Islet of Langerhans (tissue), 1 donor: ENCODE results near the gene TSGA10IP.
"Not testable (repeated sequence)": the region's sequence is repeated elsewhere in the genome, so short reads cannot be mapped to it uniquely, and the experiment has no call there.

Source experiments
- FAIRE-seq: peaks from one replicate; lab custom pipeline; 2011; peaks lifted over from hg19 to GRCh38; lab: Jason Lieb, UNC

Gene TSGA10IP

GRCh38 chr11:65947603-65948125 is 2.4 kb downstream of the TSGA10IP start:
- no peak for FAIRE-seq

GRCh38 chr11:65950711-65951110 is 5.4 kb downstream of the TSGA10IP start:
- FAIRE-seq = not testable (repeated sequence)

- not testable (repeated sequence) for FAIRE-seq
Measured at GRCh38 chr11:65951641-65952040, 6.4 kb downstream of the TSGA10IP start.

GRCh38 chr11:65952052-65952521 is 6.8 kb downstream of the TSGA10IP start:
- no peak for FAIRE-seq

- no peak for FAIRE-seq
Measured at GRCh38 chr11:65953471-65953870, 8.2 kb downstream of the TSGA10IP start.

GRCh38 chr11:65954771-65955170 is 9.5 kb downstream of the TSGA10IP start:
- no peak for FAIRE-seq

GRCh38 chr11:65958291-65958690 is 13.0 kb downstream of the TSGA10IP start:
- FAIRE-seq = no peak

GRCh38 chr11:65958774-65959420 is 13.6 kb downstream of the TSGA10IP start:
- FAIRE-seq = no peak

- no peak for FAIRE-seq
Measured at GRCh38 chr11:65960824-65961266, 15.6 kb downstream of the TSGA10IP start.

GRCh38 chr11:65961267-65962140 is 16.2 kb downstream of the TSGA10IP start, which contains the start of gene SART1:
TSS of gene SART1 (plus strand) at chr11:65961734. CDS start at chr11:65961781, 47 bp downstream.
- FAIRE-seq = no peak

- no peak for FAIRE-seq
Measured at GRCh38 chr11:65962141-65962564, 16.9 kb downstream of the TSGA10IP start.

- no peak for FAIRE-seq
Measured at GRCh38 chr11:65964906-65965305, 19.6 kb downstream of the TSGA10IP start.

GRCh38 chr11:65965986-65966762 is 20.9 kb downstream of the TSGA10IP start:
- FAIRE-seq = no peak

GRCh38 chr11:65967329-65967934 is 22.2 kb downstream of the TSGA10IP start:
- FAIRE-seq = no peak

GRCh38 chr11:65968600-65969482 is 23.6 kb downstream of the TSGA10IP start:
- FAIRE-seq = no peak

- FAIRE-seq = no peak
Measured at GRCh38 chr11:65972116-65972515, 26.8 kb downstream of the TSGA10IP start.

GRCh38 chr11:65973439-65974110 is 28.3 kb downstream of the TSGA10IP start:
- no peak for FAIRE-seq

GRCh38 chr11:65975771-65976170 is 30.5 kb downstream of the TSGA10IP start:
- FAIRE-seq = no peak

- FAIRE-seq = no peak
Measured at GRCh38 chr11:65976216-65977176, 31.2 kb downstream of the TSGA10IP start.
